GM21528 (cell line): ENCODE data around the gene TPPP.

ENCODE experiments used
- ATAC-seq: cut with Tn5 transposase; IDR thresholded peaks from one replicate; pipeline ENCODE4 v1.9.1; 2021; ENCODE audit warnings: mild to moderate bottlenecking, moderate library complexity; ENCODE audit not compliant: unreplicated experiment, low FRiP score

The TPPP gene

GRCh38 chr5:668283-668995, 24.7 kb downstream of the TPPP start:
- ATAC-seq, result no peak

GRCh38 chr5:666816-667498, 26.2 kb downstream of the TPPP start:
- no peak for ATAC-seq

- no peak for ATAC-seq
These were observed 27.0 kb downstream of the TPPP start for GRCh38 chr5:665956-666711.

GRCh38 chr5:665541-665955, 27.6 kb downstream of the TPPP start:
- ATAC-seq, result no peak

- no peak for ATAC-seq
These were observed 28.2 kb downstream of the TPPP start for GRCh38 chr5:664994-665360.

- no peak for ATAC-seq
These were observed 28.7 kb downstream of the TPPP start for GRCh38 chr5:664343-664993.

- ATAC-seq, result no peak
These were observed 29.5 kb downstream of the TPPP start for GRCh38 chr5:663436-664342.

- no peak for ATAC-seq
These were observed 30.3 kb downstream of the TPPP start for GRCh38 chr5:662751-663435.

GRCh38 chr5:661891-662750, 31.0 kb downstream of the TPPP start:
- ATAC-seq, result no peak

GRCh38 chr5:660491-661030, 32.6 kb downstream of the TPPP start:
- no peak for ATAC-seq

GRCh38 chr5:659496-660263, 33.5 kb downstream of the TPPP start:
- ATAC-seq, result no peak

GRCh38 chr5:658103-658502, 35.0 kb downstream of the TPPP start:
- ATAC-seq, result no peak

GRCh38 chr5:657570-657969, 35.6 kb downstream of the TPPP start:
- ATAC-seq, result no peak

- no peak for ATAC-seq
These were observed 37.7 kb downstream of the TPPP start for GRCh38 chr5:655406-655805.

- ATAC-seq, result no peak
These were observed 38.9 kb downstream of the TPPP start for GRCh38 chr5:654071-654778.

GRCh38 chr5:652773-653350, 40.3 kb downstream of the TPPP start:
- no peak for ATAC-seq
